ENCODE measurements around the gene TPSAB1.
A peak's percentile ranks its signal among the peaks of the same experiment; 100 is the strongest.

The TPSAB1 gene

GRCh38 chr16:1271724-1272413 is 31.4 kb downstream of the TPSAB1 start:
- DNase-seq: peak; percentile 26

- no peak for DNase-seq
Measured at GRCh38 chr16:1272453-1273198, 32.1 kb downstream of the TPSAB1 start.

GRCh38 chr16:1273816-1274215 is 33.3 kb downstream of the TPSAB1 start:
- DNase-seq: no peak

- DNase-seq: no peak
Measured at GRCh38 chr16:1274767-1275166, 34.3 kb downstream of the TPSAB1 start.

DNA sequence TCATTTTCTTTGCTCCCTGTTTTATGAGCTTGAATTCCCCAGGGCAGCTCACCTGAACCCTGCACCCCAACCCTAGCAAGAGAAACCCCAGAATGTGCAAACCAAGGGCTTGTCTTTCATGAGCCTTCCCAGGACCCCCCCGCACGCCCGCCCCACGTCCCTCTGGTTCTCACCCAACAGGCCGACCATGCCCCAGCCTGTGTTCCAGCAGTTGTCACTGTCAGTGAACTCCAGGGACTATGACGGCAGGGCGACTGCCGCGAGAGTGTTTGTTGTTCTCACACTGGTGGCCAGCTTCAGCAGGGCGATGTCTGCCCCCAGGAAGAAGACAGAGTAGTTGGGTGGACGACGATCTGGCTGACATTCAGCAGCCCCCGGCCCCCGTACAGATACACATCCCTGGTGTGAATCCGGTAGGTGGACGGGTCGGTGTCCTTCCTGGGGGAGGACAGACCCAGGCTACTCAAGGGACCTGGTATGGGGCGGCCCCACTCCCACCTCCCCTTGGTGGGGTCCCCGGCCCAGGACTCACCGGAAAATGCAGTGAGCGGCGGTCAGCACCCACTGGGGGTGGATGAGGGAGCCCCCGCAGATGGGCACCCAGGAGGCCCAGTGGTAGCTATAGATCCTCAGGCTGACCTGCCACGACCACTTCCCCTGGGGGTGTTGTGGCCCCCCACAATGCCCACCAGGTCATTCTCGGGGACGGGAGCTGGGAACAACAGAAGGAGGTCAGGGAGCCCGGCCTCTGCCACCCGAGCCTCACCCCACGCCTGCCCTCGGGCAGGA is 35.5 kb downstream of the TPSAB1 start:
- DNase-seq: no peak

DNA sequence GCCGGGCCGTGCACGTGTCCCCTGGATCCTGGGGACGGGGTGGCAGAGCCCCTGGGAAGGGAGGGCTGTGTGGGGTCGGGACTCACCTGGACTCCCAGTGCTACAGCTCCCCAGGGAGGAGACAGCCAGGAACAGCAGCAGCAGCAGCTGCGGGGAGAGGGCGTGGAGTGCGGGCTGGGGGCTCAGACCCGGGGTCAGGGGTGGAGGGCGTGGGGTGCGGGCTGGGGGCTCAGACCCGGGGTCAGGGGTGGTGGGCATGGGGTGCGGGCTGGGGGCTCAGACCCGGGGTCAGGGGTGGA is 36.0 kb downstream of the TPSAB1 start:
- DNase-seq: no peak

GRCh38 chr16:1277151-1277598 is 36.7 kb downstream of the TPSAB1 start:
- no peak for DNase-seq

DNA sequence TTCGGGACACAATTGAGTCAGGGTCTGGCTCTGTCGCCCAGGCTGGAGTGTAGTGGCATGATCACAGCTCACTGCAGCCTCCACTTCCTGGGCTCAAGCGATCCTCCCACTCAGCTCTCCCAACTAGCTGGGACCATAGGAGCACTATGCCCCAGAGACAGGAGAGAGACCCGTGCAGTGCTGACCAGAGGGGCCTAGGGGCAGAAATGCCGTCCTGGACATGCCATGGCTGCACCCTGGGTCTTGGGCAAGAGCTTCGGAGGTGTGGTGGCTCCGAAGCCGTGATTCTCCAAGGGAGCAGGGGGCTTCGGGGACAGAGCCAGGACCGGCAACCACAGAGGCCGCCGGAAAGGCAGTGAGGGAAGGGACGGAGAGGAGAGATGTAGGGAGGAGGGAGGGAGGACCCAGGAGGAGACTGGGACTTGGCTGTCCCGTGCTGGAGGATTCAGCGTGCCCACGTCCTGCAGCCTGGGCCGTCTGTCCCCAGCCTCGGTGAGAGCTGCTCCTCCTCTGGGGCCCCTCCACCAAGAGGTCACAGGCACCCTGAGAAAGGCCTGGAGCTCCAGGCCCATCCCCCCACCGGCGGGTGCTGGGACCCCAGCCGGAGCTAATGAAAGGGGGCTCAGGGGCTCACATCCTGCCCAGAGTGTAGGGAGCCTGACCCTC is 37.2 kb downstream of the TPSAB1 start:
- no peak for DNase-seq

DNA sequence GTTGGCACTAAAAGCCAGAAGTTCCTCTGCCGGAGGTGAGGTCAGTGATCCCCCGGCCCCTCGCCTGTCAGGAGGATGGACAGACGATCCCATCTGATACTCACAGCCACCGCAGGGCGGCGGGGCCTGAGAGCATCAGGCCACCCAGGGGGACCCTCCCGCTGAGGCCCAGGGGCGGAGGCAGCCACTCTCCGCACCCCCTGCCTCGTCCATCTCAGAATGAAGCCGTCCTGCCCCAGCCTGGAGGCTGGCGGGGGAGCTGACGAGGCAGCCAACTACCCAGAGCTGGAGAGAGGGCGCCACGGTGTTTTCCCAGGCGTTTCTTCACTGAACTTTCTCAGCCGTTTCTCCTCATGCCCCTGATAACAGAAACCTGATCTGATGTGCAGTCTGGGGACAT is 38.0 kb downstream of the TPSAB1 start:
- no peak for DNase-seq

- DNase-seq: no peak
Measured at GRCh38 chr16:1279081-1279944, 38.8 kb downstream of the TPSAB1 start.

DNA sequence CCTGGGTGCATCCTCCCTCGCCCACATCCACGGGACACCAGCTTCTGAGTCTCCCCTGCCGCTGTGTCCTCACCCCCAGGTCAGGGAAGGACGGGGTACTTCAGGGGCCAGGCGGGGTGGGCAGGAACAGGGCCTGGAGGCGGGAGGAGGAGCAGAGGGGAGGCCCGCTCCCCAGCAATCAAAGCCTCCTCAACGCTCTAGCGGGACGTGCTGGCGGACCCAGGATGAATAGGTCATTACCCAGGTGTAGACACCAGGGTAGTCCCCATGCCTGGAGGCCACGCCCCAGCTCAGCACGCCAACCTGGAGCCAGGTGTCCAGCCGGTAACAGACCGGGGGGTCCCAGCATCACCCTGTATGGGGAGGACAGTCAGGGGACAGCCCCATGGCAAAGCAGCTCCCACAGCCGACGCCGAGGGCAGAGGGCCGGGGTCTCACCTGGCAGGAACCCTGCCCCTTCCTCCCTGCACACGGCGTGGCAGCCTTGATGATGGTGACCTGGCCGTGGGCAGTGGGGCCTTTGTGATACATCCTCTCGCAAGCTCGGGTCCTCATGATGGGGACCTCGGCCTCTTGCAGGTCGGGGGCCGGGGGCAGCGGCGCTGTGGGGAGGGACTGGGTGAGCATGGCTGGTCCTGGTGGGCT is 39.6 kb downstream of the TPSAB1 start:
- no peak for DNase-seq

- no peak for DNase-seq
Measured at GRCh38 chr16:1280783-1281182, 40.3 kb downstream of the TPSAB1 start.

GRCh38 chr16:1281517-1281916 is 41.0 kb downstream of the TPSAB1 start:
- DNase-seq: no peak

DNA sequence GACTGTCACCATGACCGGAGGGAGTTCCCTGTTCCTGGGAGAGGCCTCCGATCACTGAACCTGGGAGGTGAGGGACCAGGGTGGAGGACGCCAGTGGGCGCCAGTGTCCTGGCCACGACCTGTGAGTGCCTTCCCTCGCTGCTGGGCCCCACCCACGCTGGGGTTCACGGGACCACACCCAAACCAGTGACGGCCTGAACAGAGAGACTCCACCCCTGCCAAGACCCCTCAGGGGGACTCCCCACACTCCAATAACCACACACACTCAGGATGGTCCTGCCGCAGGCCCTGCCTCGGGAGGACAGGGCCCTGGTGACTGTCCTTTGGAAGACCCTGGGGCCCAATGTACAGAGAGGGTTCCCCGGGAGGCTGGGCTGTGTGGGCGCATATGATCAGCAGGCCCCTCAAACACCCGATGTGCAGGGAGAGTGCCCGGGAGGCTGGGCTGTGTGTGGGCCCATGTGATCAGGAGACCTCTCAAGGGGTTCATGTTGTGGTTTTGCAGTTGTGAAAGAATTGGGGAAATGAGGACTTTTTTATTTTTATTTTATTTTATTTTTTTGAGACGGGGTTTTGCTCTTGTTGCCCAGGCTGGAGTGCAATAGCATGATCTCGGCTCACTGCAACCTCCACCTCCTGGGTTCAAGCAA is 41.9 kb downstream of the TPSAB1 start:
- DNase-seq: no peak

GRCh38 chr16:1283296-1283695 is 42.8 kb downstream of the TPSAB1 start:
- DNase-seq: no peak

- no peak for DNase-seq
Measured at GRCh38 chr16:1283996-1284616, 43.6 kb downstream of the TPSAB1 start.

- no peak for DNase-seq
Measured at GRCh38 chr16:1285669-1286512, 45.4 kb downstream of the TPSAB1 start.

GRCh38 chr16:1286513-1287094 is 46.1 kb downstream of the TPSAB1 start:
- no peak for DNase-seq

DNA sequence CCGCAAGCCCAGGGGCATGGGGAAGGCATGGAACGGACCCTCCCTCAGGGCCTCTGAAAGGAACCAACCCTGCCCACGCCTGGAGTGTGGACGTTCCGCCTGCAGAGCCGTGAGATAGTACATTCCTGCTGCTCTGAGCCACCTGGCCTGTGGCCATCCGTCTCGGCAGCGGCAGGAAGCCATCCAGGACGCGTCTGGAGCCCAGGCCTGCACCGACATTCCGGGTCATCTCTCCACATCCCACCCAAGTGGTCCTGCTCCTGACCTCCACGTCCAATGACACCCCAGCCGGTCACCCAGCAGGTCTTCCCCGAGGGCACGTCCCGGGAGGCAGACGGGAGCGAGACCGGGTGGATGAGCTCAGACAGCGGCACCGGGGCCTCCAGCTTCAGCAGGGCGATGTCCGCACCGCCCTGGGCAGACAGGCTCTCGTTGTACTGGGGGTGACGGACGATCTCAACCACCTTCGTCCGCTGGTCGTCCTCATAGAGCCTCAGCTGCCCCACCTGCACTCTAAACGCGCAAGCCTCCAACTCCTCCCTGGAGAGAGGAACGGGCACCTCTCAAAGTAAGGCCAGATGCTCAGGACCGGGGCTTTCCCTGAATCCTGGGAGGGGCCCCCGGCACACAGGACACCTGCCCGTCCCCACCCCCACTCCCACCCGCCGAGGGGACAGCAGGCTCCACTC is 47.6 kb downstream of the TPSAB1 start:
- no peak for DNase-seq

Data from activated gamma-delta T cell treated with Interleukin-2 at 50 U/mL for 16 hours (primary cell).